ES-I3 (cell line): ENCODE data around the gene ADGRB3.
"Not testable (repeated sequence)": the region's sequence is repeated elsewhere in the genome, so short reads cannot be mapped to it uniquely, and the experiment has no call there.

ENCODE experiments used
- H3K36me3 ChIP-seq: 2 replicates; pipeline ENCODE4 v1.6.1; 2013; ENCODE audit warnings: mild to moderate bottlenecking, low read length, control low read depth, moderate library complexity; ENCODE audit not compliant: insufficient read depth
- H3K4me1 ChIP-seq: 2 replicates; pipeline ENCODE4 v1.6.1; 2013; ENCODE audit warnings: mild to moderate bottlenecking, control low read depth, low read length; ENCODE audit not compliant: insufficient read depth
- H3K9ac ChIP-seq: 2 replicates; pipeline ENCODE4 v1.6.1; 2013; ENCODE audit warnings: low read depth, mild to moderate bottlenecking, low read length, moderate library complexity
- H3K9me3 ChIP-seq: 2 replicates; pipeline ENCODE4 v1.6.1; 2013; ENCODE audit warnings: mild to moderate bottlenecking, low read length, moderate library complexity; ENCODE audit not compliant: control insufficient read depth, insufficient read depth

The ADGRB3 gene

GRCh38 chr6:68655028-68655427 lies 19.9 kb downstream of the ADGRB3 start:
- Histone ChIP-seq H3K9ac (no peak overlapping the region), H3K9me3 (no peaks in the 10 kb centered on the region), H3K4me1 (no peaks in the 10 kb centered on the region), H3K36me3 (no peaks in the 10 kb centered on the region)

- Histone ChIP-seq H3K9me3 (no peaks in the 10 kb centered on the region), H3K9ac (no peak overlapping the region), H3K36me3 (no peaks in the 10 kb centered on the region), H3K4me1 (no peaks in the 10 kb centered on the region)
These were observed 22.5 kb downstream of the ADGRB3 start for GRCh38 chr6:68657374-68658139.

DNA sequence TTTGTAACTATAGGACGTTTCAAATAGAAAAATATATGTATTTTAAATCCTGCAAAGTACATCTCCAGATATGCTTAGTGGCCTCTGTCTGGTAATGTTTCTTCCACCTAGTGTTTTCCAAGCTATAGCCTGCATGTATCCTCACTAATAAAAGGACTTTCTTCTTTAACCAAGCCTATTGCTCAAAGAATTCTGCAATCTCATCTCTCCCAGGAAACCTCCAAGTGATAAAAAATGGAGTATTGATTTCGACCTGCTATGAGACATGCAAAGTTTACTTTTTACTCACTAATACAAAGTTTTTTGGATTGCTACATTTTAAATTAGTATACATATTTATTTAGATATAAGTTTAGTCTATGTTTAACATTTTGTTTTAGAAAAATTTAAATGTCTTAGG lies 23.3 kb downstream of the ADGRB3 start:
- no peaks in the 10 kb centered on the region for H3K36me3 ChIP-seq
- no peaks in the 10 kb centered on the region for H3K4me1 ChIP-seq
- H3K9me3 ChIP-seq = no peaks in the 10 kb centered on the region
- no peak overlapping the region for H3K9ac ChIP-seq

- H3K9ac ChIP-seq = no peak overlapping the region
- H3K36me3 ChIP-seq = no peaks in the 10 kb centered on the region
- no peaks in the 10 kb centered on the region for H3K4me1 ChIP-seq
- H3K9me3 ChIP-seq = no peaks in the 10 kb centered on the region
These were observed 38.2 kb downstream of the ADGRB3 start for GRCh38 chr6:68673255-68673654.

GRCh38 chr6:68675548-68675947 lies 40.5 kb downstream of the ADGRB3 start:
- no peaks in the 10 kb centered on the region for H3K9me3 ChIP-seq
- H3K36me3 ChIP-seq = no peaks in the 10 kb centered on the region
- H3K9ac ChIP-seq = no peak overlapping the region
- H3K4me1 ChIP-seq = no peaks in the 10 kb centered on the region

- H3K36me3 ChIP-seq, H3K9me3 ChIP-seq, H3K4me1 ChIP-seq, H3K9ac ChIP-seq: not testable (repeated sequence)
These were observed 41.0 kb downstream of the ADGRB3 start for GRCh38 chr6:68676094-68676493.

- Histone ChIP-seq H3K4me1 (no peaks in the 10 kb centered on the region), H3K9ac (no peak overlapping the region), H3K9me3 (no peaks in the 10 kb centered on the region), H3K36me3 (no peaks in the 10 kb centered on the region)
These were observed 42.0 kb downstream of the ADGRB3 start for GRCh38 chr6:68677058-68677457.

DNA sequence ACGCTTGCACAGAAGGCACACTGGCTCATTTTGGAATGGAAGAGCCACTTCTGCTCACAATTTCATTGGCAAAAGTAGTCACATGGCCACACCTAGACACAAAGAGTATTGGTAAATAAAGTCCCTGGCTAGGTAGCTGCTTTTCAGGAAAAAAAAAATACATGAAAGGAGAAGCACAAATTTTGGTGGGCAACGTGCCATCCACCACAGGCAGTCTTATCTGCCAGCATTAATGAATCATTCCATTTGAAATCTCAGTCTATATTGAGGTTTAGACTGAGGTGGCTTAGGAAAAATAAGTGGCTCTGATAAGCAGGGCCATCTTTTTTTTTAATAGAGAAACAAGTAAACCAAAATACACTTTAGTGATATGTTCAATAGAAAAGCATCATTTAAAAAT lies 44.3 kb downstream of the ADGRB3 start:
- Histone ChIP-seq H3K36me3 (no peaks in the 10 kb centered on the region), H3K9me3 (no peaks in the 10 kb centered on the region), H3K9ac (no peak overlapping the region), H3K4me1 (no peaks in the 10 kb centered on the region)

DNA sequence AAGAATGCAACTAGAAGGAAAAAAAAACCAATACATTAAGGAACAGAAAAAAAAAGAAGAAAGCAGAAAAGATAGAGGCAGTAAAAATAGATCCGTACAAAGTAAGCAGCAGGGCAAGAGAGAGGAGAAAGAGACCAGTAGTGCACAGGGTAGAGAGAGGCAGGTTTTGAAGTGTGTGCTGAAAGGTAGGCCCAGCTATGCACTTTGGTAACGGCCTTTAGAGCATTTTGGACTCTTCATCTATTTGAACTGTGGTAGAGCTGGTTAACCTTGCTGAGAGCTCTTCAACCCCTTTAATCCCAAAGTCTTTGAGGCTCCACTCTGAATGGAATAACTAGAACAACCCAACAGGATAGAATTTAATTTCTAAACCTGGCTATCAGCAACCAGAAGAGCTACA lies 45.2 kb downstream of the ADGRB3 start:
- Histone ChIP-seq H3K9ac (no peak overlapping the region), H3K9me3 (no peaks in the 10 kb centered on the region), H3K36me3 (no peaks in the 10 kb centered on the region), H3K4me1 (no peaks in the 10 kb centered on the region)

DNA sequence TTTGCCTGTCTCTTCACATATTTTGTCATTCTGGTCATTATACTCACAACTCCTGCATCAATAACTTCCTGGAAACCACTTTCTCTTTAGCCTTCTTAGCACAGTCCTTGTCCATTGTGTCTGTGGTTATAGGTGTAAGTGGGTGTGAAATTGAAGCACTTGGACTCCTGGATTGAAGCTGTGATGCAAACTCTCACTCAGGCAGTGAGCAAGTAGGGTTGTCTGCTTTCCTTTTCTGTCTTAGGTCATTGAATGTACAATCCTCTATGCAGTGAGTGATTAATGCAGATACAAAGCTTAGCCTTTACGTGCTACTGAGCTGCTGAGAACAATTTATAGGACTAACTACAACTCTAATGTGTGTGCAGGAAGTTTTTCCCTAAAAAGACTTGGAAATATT lies 54.8 kb downstream of the ADGRB3 start:
- Histone ChIP-seq H3K4me1 (peaks cover 8% of the 10 kb centered on the region; the same call in 1 of the 2 replicates), H3K9ac (no peak overlapping the region), H3K36me3 (no peaks in the 10 kb centered on the region), H3K9me3 (no peaks in the 10 kb centered on the region)

GRCh38 chr6:68691120-68691519 lies 56.0 kb downstream of the ADGRB3 start:
- Histone ChIP-seq H3K36me3 (no peaks in the 10 kb centered on the region), H3K9me3 (no peaks in the 10 kb centered on the region), H3K4me1 (peaks cover 8% of the 10 kb centered on the region; the same call in 1 of the 2 replicates), H3K9ac (no peak overlapping the region)

DNA sequence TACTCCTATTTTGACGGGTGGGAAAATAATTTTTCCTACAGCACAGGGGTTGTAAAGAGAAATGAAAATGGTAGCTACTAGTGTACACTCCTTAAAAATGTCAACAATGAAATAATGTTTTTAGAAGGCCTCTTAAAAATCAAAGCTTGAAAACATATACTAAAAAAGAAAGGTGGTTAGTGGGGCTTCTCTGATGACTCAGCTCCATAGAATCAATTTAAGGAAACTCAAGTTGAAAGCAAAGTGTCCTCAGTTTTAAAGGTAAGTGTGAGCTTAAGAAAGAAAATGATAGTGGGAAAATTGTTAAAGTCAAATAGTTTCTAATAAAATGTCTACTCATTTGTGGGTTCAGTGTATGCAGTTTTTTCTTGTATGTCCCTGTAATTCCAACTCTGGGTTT lies 58.2 kb downstream of the ADGRB3 start:
- H3K9ac ChIP-seq = no peak overlapping the region
- no peaks in the 10 kb centered on the region for H3K9me3 ChIP-seq
- peaks cover 8% of the 10 kb centered on the region; the same call in 1 of the 2 replicates for H3K4me1 ChIP-seq
- H3K36me3 ChIP-seq = no peaks in the 10 kb centered on the region

DNA sequence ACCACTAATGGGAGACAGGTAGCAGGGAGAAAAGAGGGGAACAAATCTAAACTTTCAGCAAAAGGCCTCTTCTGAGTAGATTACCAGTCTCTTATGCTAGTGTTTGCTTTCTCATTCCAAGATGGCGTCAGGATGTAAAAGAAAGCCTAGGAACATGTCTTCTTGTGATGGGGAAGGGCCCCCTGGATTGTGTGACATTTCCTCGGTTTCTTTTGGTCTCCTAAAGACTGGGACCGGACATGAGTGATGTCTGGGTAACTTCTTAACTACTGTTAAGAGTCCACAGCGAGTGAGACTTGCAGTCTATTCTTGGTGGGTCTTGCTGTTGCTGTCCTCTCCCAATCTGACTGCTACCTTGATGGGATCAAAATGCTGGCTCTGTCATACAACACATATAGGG lies 60.3 kb downstream of the ADGRB3 start:
- Histone ChIP-seq H3K9ac (no peak overlapping the region), H3K36me3 (no peaks in the 10 kb centered on the region), H3K4me1 (peaks cover 8% of the 10 kb centered on the region; the same call in 1 of the 2 replicates), H3K9me3 (no peaks in the 10 kb centered on the region)

DNA sequence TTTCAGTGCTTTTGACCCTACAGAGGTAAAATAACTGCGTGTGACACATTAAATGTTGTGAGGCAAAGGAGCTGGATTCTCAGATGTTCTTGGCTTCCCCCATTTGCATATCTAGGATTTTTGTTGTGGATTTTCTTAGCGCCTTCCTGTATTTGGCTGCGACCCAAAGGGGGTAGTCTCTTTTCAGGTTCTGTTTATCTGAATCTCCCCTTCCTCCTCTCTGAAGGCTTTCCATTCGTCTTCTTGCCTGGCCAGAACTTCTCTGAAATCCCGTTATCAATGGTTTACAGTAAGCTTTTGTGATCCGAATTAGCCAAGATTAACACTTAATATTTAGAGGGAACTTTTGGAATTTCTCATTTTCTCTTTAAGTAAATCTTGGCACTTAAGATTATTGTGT lies 60.8 kb downstream of the ADGRB3 start:
- H3K4me1 ChIP-seq = peaks cover 8% of the 10 kb centered on the region; the same call in 1 of the 2 replicates
- no peaks in the 10 kb centered on the region for H3K36me3 ChIP-seq
- H3K9ac ChIP-seq = no peak overlapping the region
- no peaks in the 10 kb centered on the region for H3K9me3 ChIP-seq

DNA sequence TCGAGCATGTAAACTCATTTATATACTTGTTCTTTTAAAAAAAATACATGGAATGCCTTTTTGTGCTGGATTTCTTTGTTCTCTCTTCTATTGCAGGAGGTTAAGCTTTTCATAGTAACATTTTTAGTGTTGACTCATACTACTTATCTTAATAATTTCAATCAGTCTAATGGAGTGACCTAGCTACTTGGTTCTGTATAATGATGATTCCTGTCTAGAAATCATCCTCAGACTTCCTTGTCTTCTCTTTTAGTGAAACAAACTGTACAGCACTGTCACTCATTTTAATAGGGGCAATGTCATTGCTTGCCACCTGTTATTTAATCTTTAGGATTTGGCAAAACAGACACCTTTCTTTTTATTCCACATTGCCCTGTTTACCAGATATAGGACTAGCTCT lies 62.3 kb downstream of the ADGRB3 start:
- no peak overlapping the region for H3K9ac ChIP-seq
- H3K36me3 ChIP-seq = no peaks in the 10 kb centered on the region
- H3K4me1 ChIP-seq = peaks cover 5% of the 10 kb centered on the region; the same call in 1 of the 2 replicates
- no peaks in the 10 kb centered on the region for H3K9me3 ChIP-seq
